ENCODE data around the gene ERC2.
A peak's percentile ranks its signal among the peaks of the same experiment; 100 is the strongest.
"Not testable (repeated sequence)": the region's sequence is repeated elsewhere in the genome, so short reads cannot be mapped to it uniquely, and the experiment has no call there.

The ERC2 gene

DNA sequence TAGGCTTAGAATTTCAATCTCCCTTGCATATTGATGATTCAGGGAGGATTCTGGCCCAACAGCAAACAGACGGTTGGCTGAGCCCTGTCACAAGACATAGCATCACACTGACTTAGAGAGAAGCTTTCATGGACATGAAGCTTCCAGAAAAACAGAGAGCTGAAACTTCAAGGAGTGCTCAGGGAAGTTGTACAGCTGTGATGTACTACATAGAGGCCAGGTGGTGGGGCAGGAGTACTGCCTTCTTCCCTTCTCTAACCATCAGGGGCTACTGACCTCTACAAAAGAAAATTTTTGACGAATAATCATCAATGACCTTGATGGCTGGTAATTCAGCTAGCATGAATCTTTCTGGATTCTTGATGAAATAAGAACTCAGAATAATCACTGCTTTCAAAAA, 378.5 kb downstream of the ERC2 start:
- TF ChIP-seq, protein P1, sequence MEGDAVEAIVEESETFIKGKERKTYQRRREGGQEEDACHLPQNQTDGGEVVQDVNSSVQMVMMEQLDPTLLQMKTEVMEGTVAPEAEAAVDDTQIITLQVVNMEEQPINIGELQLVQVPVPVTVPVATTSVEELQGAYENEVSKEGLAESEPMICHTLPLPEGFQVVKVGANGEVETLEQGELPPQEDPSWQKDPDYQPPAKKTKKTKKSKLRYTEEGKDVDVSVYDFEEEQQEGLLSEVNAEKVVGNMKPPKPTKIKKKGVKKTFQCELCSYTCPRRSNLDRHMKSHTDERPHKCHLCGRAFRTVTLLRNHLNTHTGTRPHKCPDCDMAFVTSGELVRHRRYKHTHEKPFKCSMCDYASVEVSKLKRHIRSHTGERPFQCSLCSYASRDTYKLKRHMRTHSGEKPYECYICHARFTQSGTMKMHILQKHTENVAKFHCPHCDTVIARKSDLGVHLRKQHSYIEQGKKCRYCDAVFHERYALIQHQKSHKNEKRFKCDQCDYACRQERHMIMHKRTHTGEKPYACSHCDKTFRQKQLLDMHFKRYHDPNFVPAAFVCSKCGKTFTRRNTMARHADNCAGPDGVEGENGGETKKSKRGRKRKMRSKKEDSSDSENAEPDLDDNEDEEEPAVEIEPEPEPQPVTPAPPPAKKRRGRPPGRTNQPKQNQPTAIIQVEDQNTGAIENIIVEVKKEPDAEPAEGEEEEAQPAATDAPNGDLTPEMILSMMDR (conservative IDR thresholded peaks at IDR 0.05; ENCODE audit: control insufficient read depth, insufficient read depth, low read depth, low read length) = no peak
- no peak for DNase-seq (ENCODE audit: low read depth)
- no peak overlapping the region for H3K4me3 ChIP-seq (ENCODE audit: control insufficient read depth, low read depth, low read length)

DNA sequence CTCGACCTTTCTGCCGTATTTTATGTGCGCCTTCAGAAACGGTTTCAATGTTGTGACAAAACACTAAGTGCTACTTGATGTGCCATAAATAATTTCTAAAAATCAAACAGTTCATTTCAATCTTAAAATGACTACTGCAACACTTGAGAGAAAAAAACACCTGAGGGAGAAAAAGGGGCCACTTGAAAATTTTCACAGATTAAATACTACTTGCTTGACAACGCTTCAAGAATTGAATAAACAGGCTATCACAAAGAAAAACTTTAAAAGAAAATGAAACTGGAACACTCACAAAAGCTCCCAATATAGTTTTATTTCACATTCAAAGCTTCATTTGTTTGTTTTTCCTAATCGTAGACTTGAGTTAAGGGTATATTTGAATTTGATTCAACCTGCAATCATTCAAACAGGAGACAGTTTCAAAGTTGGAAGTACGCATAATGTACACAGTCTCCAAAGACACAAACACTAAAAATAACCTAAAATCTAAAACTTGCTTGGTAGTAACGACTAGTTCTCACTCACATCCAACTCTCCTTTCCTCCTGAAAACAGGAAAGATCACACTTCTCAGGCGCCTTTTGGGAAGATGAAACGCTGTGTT, 380.7 kb downstream of the ERC2 start:
- TF ChIP-seq, protein P1 (conservative IDR thresholded peaks at IDR 0.05; ENCODE audit: control insufficient read depth, insufficient read depth, low read depth, low read length) = no peak
- DNase-seq (ENCODE audit: low read depth) = no peak
- H3K4me3 ChIP-seq (ENCODE audit: control insufficient read depth, low read depth, low read length) = no peak overlapping the region

DNA sequence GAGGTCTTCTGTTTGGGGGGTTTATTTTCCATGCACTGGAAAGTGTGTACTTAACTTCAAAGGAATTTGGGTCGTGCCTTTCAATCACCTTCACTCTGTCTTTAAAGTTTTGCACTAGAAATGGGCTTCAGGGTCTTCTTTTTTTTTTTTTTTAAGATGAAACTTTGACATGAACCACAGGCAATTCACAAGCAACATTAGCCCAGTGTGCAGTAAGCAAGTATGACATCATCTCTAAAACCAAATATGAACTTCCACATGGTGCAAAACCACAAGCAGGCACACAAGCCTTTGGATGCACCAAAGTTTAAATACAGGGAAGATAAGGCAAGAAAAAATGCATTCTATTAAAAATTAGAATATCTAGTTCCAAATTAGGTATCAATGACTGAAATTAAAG, 381.9 kb downstream of the ERC2 start:
- TF ChIP-seq, protein P1 (conservative IDR thresholded peaks at IDR 0.05; ENCODE audit: control insufficient read depth, insufficient read depth, low read depth, low read length) = no peak

DNA sequence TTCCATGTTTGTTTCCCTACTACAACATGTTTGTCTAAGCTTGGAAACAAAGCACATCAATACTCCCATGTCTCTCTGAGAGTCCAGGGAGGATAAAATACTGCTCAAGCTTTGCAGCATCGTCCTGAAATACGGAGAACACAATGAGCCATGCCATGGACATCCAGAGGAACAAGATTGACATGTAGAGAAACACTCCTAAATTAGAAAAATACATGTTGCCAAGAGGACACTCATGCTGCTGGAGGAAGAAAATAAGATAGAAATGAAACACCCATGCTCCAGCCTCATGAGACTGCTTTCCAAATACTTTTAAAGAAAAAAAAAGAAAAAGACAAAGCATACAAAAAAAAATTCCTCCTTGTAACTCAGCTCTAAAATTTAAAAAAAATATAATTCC, 387.0 kb downstream of the ERC2 start:
- no peak for DNase-seq (ENCODE audit: low read depth)
- TF ChIP-seq, protein P1 (conservative IDR thresholded peaks at IDR 0.05; ENCODE audit: control insufficient read depth, insufficient read depth, low read depth, low read length) = no peak
- no peak overlapping the region for H3K4me3 ChIP-seq (ENCODE audit: control insufficient read depth, low read depth, low read length)

More for the DNA sequence above, 381.9 kb downstream of the ERC2 start:
- peak; percentile 34 for DNase-seq (ENCODE audit: low read depth)
- no peak overlapping the region for H3K4me3 ChIP-seq (ENCODE audit: control insufficient read depth, low read depth, low read length)

DNA sequence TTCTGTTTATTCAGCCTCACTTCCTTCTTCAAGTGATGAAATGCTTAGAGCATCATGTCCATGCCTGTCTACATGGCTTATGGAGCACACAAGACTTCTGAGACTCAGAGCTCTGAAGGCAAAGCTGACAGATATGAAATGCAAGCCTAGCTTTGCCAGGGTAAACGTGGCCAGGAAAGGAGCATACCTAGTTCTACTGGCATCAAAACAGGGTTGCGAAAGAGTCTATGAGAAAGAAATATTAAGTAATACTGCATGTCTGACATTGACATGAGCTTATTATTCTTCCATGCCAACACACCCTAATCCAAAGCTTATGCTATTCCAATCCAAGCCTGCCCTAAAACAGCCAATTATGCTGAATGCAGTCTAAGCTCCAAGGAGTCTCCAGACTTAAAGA, 391.5 kb downstream of the ERC2 start:
- no peak overlapping the region for H3K4me3 ChIP-seq (ENCODE audit: control insufficient read depth, low read depth, low read length)
- TF ChIP-seq, protein P1 (conservative IDR thresholded peaks at IDR 0.05; ENCODE audit: control insufficient read depth, insufficient read depth, low read depth, low read length) = no peak
- no peak for DNase-seq (ENCODE audit: low read depth)

DNA sequence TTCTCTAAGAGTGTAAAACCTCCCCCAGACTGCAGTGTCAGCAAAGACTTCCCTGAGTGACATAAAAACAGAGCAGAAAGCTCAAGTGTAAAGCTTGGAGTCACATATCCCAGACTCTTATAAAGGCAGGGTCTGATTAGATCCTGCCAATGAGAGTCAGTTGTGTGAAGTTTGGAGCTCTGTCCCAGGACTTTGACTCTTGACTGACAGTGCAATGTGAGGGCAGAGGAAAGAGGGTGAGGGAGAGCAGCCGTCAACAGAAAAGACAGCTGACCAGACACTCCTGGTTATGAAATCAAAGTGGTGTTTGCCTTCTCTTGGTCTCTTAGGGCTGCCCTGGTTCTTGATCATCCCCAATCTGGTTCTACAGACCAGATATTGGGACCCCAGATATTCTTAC, 393.2 kb downstream of the ERC2 start:
- H3K4me3 ChIP-seq (ENCODE audit: control insufficient read depth, low read depth, low read length) = no peak overlapping the region
- DNase-seq (ENCODE audit: low read depth) = no peak
- TF ChIP-seq, protein P1 (conservative IDR thresholded peaks at IDR 0.05; ENCODE audit: control insufficient read depth, insufficient read depth, low read depth, low read length) = no peak

DNA sequence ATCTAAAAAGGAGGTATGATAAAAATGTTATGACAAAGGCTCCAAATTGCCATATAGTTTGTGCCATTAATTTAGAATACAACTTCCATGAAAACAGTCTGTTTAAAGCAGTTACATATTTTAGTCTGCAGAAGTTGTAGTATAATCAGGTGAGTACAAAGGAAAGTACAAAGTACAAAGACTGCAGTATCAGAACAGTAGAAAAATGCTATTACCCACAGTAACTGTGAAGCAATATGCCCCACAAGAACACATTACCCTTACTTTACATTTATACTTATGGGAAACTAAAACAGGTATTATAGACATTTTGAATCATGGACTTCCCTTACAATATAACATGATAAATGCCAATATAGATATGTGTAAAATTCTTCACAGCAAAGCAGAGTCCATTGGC, 398.5 kb downstream of the ERC2 start:
- DNase-seq (ENCODE audit: low read depth) = no peak
- no peak overlapping the region for H3K4me3 ChIP-seq (ENCODE audit: control insufficient read depth, low read depth, low read length)
- TF ChIP-seq, protein P1 (conservative IDR thresholded peaks at IDR 0.05; ENCODE audit: control insufficient read depth, insufficient read depth, low read depth, low read length) = no peak

DNA sequence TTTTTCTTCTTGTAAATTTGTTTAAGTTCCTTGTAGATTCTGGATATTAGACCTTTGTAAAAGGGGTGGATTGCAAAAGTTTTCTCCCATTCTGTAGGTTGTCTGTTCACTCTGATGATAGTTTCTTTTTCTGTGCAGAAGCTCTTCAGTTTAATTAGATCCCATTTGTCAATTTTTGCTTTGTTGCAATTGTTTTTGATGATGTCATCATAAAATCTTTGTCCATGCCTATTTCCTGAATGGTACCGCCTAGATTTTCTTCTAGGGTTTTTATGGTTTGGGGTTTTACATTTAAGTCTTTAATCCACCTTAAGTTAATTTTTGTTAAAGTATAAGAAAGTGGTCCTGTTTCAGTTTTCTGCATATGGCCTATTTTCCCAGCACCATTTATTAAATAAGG, 401.9 kb downstream of the ERC2 start:
- H3K4me3 ChIP-seq (ENCODE audit: control insufficient read depth, low read depth, low read length); DNase-seq (ENCODE audit: low read depth): not testable (repeated sequence)

Measured in fibroblast of mammary gland (primary cell).